Astrocyte of the cerebellum (primary cell): ENCODE results near the gene FBRS.

Source experiments
- DNase-seq: peaks from one replicate; pipeline ENCODE4 v3.0.0-alpha.2; 2011; ENCODE audit warnings: low read depth
- H3K4me3 ChIP-seq: 2 replicates; pipeline ENCODE4 v1.5.1; 2011; ENCODE audit warnings: mild to moderate bottlenecking, low read depth, low read length, moderate library complexity
- in situ Hi-C: cut with HindIII; loops from 2 replicates; pipeline ENCODE4 v1.10.0; 2017; ENCODE audit warnings: low sequenced_read_pairs
- TF ChIP-seq, protein P1 (sequence below): IDR thresholded peaks from 2 replicates; pipeline ENCODE4 v1.5.1; 2012; ENCODE audit warnings: low read length, low read depth, moderate library complexity, mild to moderate bottlenecking; ENCODE audit errors: missing control alignments

FBRS gene

DNA sequence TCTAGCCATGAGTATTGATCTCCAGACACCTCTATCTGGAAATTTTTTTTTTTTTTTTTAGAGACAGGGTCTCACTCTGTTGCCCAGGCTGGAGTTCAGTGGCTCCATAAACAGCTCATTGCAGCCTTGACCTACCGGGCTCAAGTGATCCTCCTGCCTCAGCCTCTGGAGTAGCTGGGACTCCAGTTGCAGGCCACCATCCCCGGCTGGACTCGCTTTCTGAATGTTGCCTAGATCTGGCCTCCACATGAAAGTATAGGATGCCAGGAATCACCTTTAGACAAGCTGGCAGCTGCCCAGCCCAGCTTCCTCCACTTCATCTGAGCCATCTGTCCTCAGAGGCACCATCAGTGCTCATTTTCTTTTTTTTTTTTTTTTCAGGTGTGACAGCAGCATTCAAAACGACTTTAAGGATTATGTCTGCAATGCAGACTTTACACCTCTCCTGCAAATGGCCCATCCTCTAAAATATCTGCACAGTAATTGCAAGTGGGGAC, 13.8 kb upstream of the FBRS start:
- H3K4me3 ChIP-seq: no peak overlapping the region
- in situ Hi-C loops: no loop called here
- TF ChIP-seq, protein P1, sequence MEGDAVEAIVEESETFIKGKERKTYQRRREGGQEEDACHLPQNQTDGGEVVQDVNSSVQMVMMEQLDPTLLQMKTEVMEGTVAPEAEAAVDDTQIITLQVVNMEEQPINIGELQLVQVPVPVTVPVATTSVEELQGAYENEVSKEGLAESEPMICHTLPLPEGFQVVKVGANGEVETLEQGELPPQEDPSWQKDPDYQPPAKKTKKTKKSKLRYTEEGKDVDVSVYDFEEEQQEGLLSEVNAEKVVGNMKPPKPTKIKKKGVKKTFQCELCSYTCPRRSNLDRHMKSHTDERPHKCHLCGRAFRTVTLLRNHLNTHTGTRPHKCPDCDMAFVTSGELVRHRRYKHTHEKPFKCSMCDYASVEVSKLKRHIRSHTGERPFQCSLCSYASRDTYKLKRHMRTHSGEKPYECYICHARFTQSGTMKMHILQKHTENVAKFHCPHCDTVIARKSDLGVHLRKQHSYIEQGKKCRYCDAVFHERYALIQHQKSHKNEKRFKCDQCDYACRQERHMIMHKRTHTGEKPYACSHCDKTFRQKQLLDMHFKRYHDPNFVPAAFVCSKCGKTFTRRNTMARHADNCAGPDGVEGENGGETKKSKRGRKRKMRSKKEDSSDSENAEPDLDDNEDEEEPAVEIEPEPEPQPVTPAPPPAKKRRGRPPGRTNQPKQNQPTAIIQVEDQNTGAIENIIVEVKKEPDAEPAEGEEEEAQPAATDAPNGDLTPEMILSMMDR: no peak
- DNase-seq: no peak

DNA sequence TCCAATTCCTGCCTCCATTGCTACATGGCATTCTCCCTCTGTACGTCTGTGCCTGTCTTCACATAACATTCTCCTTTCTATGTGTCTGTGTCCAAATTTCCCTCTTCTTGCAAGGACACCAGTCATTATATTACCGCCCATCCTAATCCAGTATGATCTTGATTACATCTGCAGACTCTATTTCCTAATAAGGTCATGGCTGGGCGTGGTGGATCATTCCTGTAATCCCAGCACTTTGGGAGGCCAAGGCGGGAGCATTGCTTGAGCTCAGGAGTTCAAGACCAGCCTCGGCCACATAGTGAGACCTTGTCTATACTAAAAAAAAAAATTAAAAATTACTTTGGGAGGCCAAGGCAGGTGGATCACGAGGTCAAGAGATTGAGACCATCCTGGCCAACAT, 12.5 kb upstream of the FBRS start:
- DNase-seq: no peak
- H3K4me3 ChIP-seq: no peak overlapping the region
- TF ChIP-seq, protein P1: no peak
- in situ Hi-C loops: no loop called here

DNA sequence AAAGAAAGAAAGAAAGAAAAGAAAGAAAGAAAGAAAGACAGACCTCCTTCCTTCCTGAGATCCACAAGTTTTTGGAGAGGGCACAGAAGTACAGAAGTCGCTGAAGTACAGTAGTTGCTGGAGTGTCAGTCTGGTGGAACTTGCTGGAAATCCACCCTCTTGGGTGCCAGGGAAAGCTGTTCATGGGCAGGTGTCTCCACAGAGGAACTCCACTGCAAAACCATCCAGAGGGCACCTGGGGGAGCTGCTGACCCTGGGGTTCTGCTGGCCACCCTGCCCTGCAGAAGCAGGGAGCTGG, 11.0 kb upstream of the FBRS start:
- TF ChIP-seq, protein P1: no peak
- DNase-seq: no peak
- in situ Hi-C loops: no loop called here
- no peak overlapping the region for H3K4me3 ChIP-seq

DNA sequence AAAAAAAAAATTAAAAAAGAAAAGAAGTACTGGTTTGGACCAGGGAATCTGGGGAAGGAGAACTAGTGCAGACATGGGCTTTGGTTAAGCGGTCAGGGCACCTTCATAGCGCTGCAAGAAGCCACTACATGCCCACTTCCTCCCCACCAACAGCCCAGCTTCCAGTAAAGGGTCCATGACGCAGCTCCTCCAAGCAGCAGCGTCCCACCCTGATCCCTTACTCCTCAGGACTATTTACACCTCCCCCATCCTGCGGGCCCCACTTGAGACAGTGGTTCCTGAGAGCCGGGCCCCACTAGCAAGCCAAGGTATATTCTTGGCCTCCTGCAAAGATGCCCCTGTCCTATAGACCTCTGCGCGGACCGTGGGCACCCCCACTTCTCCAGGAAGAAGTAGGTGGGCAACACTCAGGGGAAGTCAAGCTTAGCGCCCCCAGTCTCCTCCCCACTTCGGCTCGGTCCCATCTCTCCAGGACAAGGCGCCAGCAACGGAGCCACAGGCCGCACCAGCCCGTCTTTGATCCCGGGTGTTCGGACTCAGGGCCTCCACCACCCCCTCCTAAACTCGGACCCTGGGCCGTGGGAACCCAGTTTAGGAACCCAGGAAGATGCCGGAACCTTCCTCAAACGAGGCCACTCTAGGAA, 8.4 kb upstream of the FBRS start:
- TF ChIP-seq, protein P1: no peak
- no peak for DNase-seq
- in situ Hi-C loops: no loop called here
- H3K4me3 ChIP-seq: peak overlapping the region; percentile 93

DNA sequence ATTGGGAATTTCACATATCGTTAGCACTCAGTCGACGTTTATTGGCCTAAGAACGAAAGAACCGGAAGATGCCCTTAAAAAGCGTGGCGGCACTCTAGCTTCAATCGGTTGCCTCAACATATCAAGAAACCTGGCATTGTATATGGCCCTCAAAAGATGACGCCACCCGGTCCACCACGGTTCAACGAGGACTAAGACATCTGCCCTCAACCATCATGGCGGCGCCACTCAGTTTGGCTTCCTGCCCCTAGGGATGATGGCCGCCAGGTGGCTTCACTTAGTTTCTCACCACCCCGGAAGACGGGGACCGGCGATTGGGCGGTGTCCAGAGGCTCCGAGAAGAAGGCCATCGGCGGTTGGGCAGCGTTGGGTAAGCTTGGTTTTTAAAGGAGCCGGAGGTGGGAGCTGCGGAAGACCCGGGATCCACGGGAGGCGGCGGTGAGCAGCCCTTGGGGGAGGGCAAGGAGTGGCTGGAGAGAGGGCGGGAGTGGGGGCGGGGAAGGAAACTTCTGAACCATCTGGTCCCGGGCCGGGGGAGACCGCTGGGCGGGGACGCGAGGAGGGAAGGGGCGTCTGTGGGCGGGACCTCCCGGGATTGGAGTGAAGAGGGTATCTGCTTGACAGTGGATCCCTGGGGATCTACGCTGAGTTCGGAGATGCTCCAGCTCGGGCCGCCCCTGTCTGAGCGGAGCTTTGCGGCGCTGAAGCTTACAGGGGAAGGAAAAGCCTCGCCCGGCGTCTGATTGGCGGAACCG, 7.7 kb upstream of the FBRS start, which contains the start of gene PRR14:
Gene PRR14, plus strand, starts transcription at position 592 of the 755 bp plus-strand sequence. CDS start 686 bp downstream, outside the sequence.
- in situ Hi-C loops: no loop called here
- TF ChIP-seq, protein P1: peak; percentile 8
- peak; percentile 99 for DNase-seq

DNA sequence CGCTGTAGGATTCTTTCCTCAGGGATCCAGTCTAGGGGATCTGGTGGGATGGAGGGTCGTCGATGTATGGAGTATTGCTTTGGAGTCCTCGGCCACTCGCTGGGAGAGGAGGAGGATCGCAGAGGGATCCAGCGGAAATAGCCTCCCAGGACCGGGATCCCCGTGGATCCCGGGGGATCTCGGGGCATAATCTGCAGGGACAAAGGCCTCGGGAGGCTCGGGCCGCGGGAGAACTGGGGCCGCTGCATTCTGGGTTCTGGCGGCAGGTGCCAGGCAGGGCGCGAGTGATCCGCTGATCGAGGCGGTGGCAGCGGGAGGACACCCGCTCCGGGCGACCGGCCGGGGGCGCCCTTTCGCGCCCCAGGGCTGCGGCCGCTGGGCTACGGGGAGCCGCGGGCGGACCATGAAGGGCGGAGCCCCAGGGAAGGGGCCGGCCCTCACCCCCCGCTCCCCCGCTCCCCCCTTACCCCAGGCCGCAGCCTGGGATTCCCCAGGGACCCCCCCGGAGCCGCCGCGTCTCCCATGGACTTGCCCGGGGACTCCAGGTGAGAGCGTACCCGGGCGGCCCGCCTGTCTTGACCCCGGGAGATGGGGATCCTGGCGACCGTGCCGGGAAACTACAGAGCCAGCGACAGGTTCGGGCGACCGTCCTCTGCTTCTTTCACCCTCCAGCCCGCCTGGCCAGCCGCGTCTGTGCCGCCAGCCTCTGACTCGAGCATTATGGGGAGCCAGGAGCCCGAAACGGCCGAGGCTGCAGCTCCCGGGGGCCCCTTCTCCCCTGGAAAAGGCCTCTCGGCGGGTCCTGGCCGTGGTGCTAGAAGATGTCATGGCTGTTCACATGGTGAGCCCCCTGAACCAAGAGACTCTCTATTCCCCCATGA, 6.9 kb upstream of the FBRS start:
- TF ChIP-seq, protein P1: peak; percentile 36
- peak overlapping the region; percentile 93 for H3K4me3 ChIP-seq
- in situ Hi-C loops: no loop called here
- DNase-seq: no peak

More for the DNA sequence above, 7.7 kb upstream of the FBRS start, which contains the start of gene PRR14:
- H3K4me3 ChIP-seq: peak within 1 kb of the TSS; percentile 93
